Activated T-cell treated with anti-CD3 and anti-CD28 coated beads, Interleukin-2, amount 50 U/mL, for 1 hour (primary cell): ENCODE data around the gene NDUFA8.
A peak's percentile ranks its signal among the peaks of the same experiment; 100 is the strongest.

ENCODE experiments used
- DNase-seq: peaks from one replicate; pipeline ENCODE4 v3.0.0-alpha.2; 2020

NDUFA8 gene

DNA sequence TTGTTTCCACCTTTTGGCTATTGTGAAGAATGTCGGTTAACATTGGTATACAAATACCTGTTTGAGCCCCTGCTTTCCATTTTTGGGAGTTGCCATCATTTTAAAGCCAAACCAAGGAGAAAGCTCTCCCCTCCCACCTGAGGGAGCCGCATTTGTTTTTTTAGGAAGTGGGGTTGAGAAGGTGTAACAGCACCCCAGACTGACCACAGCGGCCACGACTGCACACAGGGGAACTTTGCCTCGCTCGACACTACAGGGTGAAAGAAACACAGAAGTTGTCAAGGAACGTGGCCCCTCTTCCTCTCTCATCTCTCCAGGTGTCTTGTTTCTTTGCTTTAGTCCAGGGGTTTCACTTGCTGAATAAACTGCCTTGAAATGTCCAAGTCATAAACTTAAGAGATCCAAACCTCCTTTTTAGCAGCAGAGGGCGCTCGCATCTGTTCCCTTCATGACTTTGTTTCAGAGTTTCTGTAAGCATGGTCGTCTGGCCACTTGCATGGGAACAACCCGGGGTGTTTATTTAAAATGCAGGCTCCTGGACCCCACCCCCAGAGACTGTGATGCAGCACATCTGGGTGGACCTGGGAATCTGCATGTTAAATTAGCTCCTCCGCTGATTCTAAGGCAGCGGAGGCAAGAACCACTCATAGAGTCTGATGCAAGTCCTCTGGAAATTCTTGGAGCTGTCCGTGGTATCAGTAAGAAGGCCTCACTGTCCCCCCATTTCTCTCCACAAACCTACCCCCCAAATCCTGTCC is 64.4 kb downstream of the NDUFA8 start:
- peak; percentile 35 for DNase-seq
